GM10248 (cell line): Measurements from ENCODE around the gene MED22.

Experiments used
- CTCF ChIA-PET: fragments of 300-600 bp; sonication (Branson Sonifier 250); formaldehyde crosslinking; extraction: SDS; loops from one replicate; lab custom pipeline; 2021; ENCODE audit warnings: antibody characterized with exemption; lab: Yijun Ruan, JAX
- POLR2A ChIA-PET: fragments of 350-650 bp; sonication (Branson Sonifier 250); formaldehyde crosslinking; extraction: SDS; loops from one replicate; lab custom pipeline; 2020; ENCODE audit warnings: antibody characterized with exemption; lab: Yijun Ruan, JAX
- DNase-seq: peaks from one replicate; pipeline ENCODE4 v3.0.0; 2012; ENCODE audit errors: extremely low spot score
- CTCF ChIP-seq: IDR thresholded peaks from 2 replicates; pipeline ENCODE4 v1.5.1; 2012; ENCODE audit warnings: mild to moderate bottlenecking, low read depth; ENCODE audit errors: extremely low read depth, missing control alignments, control extremely low read depth

MED22 gene

GRCh38 chr9:133347515-133347984 is 381 bp downstream of the MED22 start:
- CTCF ChIA-PET = no interaction called here
- POLR2A ChIA-PET = interaction anchor here (0.7 to 2.2 kb wide), 11 partner anchors 8 to 677 kb away, joined by 3 to 14 read pairs (median 4); partner anchors contain the start of genes GTF3C4, GTF3C5, STKLD1 and SURF1
- TF ChIP-seq CTCF = no peak
- DNase-seq = peak; percentile 75

- ChIA-PET CTCF (no interaction called here), POLR2A (interaction anchor here (0.6 to 2.2 kb wide), 2 partner anchors 11 to 14 kb away, joined by 3 to 14 read pairs; partner anchors contain the start of genes SURF1 and SURF2)
- DNase-seq = no peak
- no peak for TF ChIP-seq CTCF
Measured at GRCh38 chr9:133346021-133346785, 1.7 kb downstream of the MED22 start.

GRCh38 chr9:133345596-133345995 is 2.3 kb downstream of the MED22 start:
- ChIA-PET CTCF (no interaction called here), POLR2A (no interaction called here)
- no peak for DNase-seq
- TF ChIP-seq CTCF = no peak

GRCh38 chr9:133344979-133345378 is 3.0 kb downstream of the MED22 start:
- TF ChIP-seq CTCF = no peak
- DNase-seq = no peak
- CTCF ChIA-PET = interaction anchor here (1.1 kb wide), 1 partner anchor 15 kb away, joined by 3 read pairs; no protein-coding TSS in a partner anchor
- POLR2A ChIA-PET = no interaction called here

- TF ChIP-seq CTCF = no peak
- DNase-seq = no peak
- POLR2A ChIA-PET = no interaction called here
- CTCF ChIA-PET = interaction anchor here (1.1 to 1.4 kb wide), 2 partner anchors 11 to 14 kb away, joined by 3 to 4 read pairs; no protein-coding TSS in a partner anchor
Measured at GRCh38 chr9:133344071-133344470, 3.9 kb downstream of the MED22 start.

- peak; percentile 22 for TF ChIP-seq CTCF
- POLR2A ChIA-PET = no interaction called here
- CTCF ChIA-PET = interaction anchor here (0.9 to 2.5 kb wide), 7 partner anchors 8 to 157 kb away, joined by 3 to 13 read pairs (median 3); no protein-coding TSS in a partner anchor
- DNase-seq = no peak
Measured at GRCh38 chr9:133342570-133342969, 5.4 kb downstream of the MED22 start.
